Measurements from ENCODE around the gene PTPRD.

PTPRD gene

GRCh38 chr9:8424786-8425410, 2187.9 kb downstream of the PTPRD start:
- Histone ChIP-seq H4K20me1 (ENCODE audit: control insufficient read depth, insufficient read depth, low read depth, low read length) (no peaks in the 10 kb centered on the region), H3K36me3 (ENCODE audit: control insufficient read depth, low read length) (no peaks in the 10 kb centered on the region), H3K4me3 (ENCODE audit: low read length) (no peak overlapping the region), H3K27ac (ENCODE audit: low read depth, low read length) (no peak overlapping the region), H3K9me2 (replicated peaks; ENCODE audit: control insufficient read depth, low read length) (no peaks in the 10 kb centered on the region), H3K9me3 (ENCODE audit: control insufficient read depth, insufficient read depth, low read length) (no peaks in the 10 kb centered on the region), H3K4me2 (ENCODE audit: low read length) (no peak overlapping the region), H3K79me2 (ENCODE audit: control insufficient read depth, low read length) (no peaks in the 10 kb centered on the region), H3F3A (ENCODE audit: control insufficient read depth, insufficient read depth) (no peaks in the 10 kb centered on the region), H3K4me1 (ENCODE audit: control insufficient read depth, low read length) (no peaks in the 10 kb centered on the region), H3K27me3 (ENCODE audit: control insufficient read depth, low read length) (no peaks in the 10 kb centered on the region)
- TF ChIP-seq CTCF (IDR thresholded peaks at IDR 0.05; ENCODE audit: low read depth, low read length, poor library complexity, severe bottlenecking) (no peak), EZH2phosphoT487 (IDR thresholded peaks at IDR 0.05; ENCODE audit: borderline replicate concordance, low read length) (no peak)

GRCh38 chr9:8420416-8420815, 2192.4 kb downstream of the PTPRD start:
- H3K9me2 ChIP-seq (replicated peaks; ENCODE audit: control insufficient read depth, low read length) = no peaks in the 10 kb centered on the region
- no peaks in the 10 kb centered on the region for H3K27me3 ChIP-seq (ENCODE audit: control insufficient read depth, low read length)
- TF ChIP-seq CTCF (IDR thresholded peaks at IDR 0.05; ENCODE audit: low read depth, low read length, poor library complexity, severe bottlenecking) (no peak), EZH2phosphoT487 (IDR thresholded peaks at IDR 0.05; ENCODE audit: borderline replicate concordance, low read length) (no peak)
- H3K4me2 ChIP-seq (ENCODE audit: low read length) = no peak overlapping the region
- H4K20me1 ChIP-seq (ENCODE audit: control insufficient read depth, insufficient read depth, low read depth, low read length) = no peaks in the 10 kb centered on the region
- H3K4me3 ChIP-seq (ENCODE audit: low read length) = no peak overlapping the region
- H3K36me3 ChIP-seq (ENCODE audit: control insufficient read depth, low read length) = no peaks in the 10 kb centered on the region
- no peaks in the 10 kb centered on the region for H3K4me1 ChIP-seq (ENCODE audit: control insufficient read depth, low read length)
- H3K9me3 ChIP-seq (ENCODE audit: control insufficient read depth, insufficient read depth, low read length) = no peaks in the 10 kb centered on the region
- H3K79me2 ChIP-seq (ENCODE audit: control insufficient read depth, low read length) = no peaks in the 10 kb centered on the region
- no peak overlapping the region for H3K27ac ChIP-seq (ENCODE audit: low read depth, low read length)
- no peaks in the 10 kb centered on the region for H3F3A ChIP-seq (ENCODE audit: control insufficient read depth, insufficient read depth)

GRCh38 chr9:8419596-8420275, 2193.1 kb downstream of the PTPRD start:
- no peaks in the 10 kb centered on the region for H3K27me3 ChIP-seq (ENCODE audit: control insufficient read depth, low read length)
- H4K20me1 ChIP-seq (ENCODE audit: control insufficient read depth, insufficient read depth, low read depth, low read length) = no peaks in the 10 kb centered on the region
- no peaks in the 10 kb centered on the region for H3K4me1 ChIP-seq (ENCODE audit: control insufficient read depth, low read length)
- TF ChIP-seq EZH2phosphoT487 (IDR thresholded peaks at IDR 0.05; ENCODE audit: borderline replicate concordance, low read length) (no peak), CTCF (IDR thresholded peaks at IDR 0.05; ENCODE audit: low read depth, low read length, poor library complexity, severe bottlenecking) (no peak)
- H3F3A ChIP-seq (ENCODE audit: control insufficient read depth, insufficient read depth) = no peaks in the 10 kb centered on the region
- H3K27ac ChIP-seq (ENCODE audit: low read depth, low read length) = no peak overlapping the region
- H3K4me3 ChIP-seq (ENCODE audit: low read length) = no peak overlapping the region
- no peaks in the 10 kb centered on the region for H3K36me3 ChIP-seq (ENCODE audit: control insufficient read depth, low read length)
- no peaks in the 10 kb centered on the region for H3K79me2 ChIP-seq (ENCODE audit: control insufficient read depth, low read length)
- no peaks in the 10 kb centered on the region for H3K9me3 ChIP-seq (ENCODE audit: control insufficient read depth, insufficient read depth, low read length)
- no peak overlapping the region for H3K4me2 ChIP-seq (ENCODE audit: low read length)
- H3K9me2 ChIP-seq (replicated peaks; ENCODE audit: control insufficient read depth, low read length) = no peaks in the 10 kb centered on the region

All from DOHH2 (cell line).